GM19468 (cell line): ENCODE measurements around the gene ATP6V0A4.
"Not testable (repeated sequence)": the region's sequence is repeated elsewhere in the genome, so short reads cannot be mapped to it uniquely, and the experiment has no call there.

ENCODE experiments used
- ATAC-seq: cut with Tn5 transposase; IDR thresholded peaks from one replicate; pipeline ENCODE4 v1.9.1; 2021; ENCODE audit warnings: mild to moderate bottlenecking, moderate library complexity, moderate number of reproducible peaks; ENCODE audit not compliant: unreplicated experiment; ENCODE audit errors: extremely low read depth

ATP6V0A4 gene

GRCh38 chr7:138809346-138809745 is 11.3 kb upstream of the ATP6V0A4 start:
- no peak for ATAC-seq

- ATAC-seq: no peak
Measured at GRCh38 chr7:138804618-138805017, 6.6 kb upstream of the ATP6V0A4 start.

GRCh38 chr7:138802706-138803105 is 4.7 kb upstream of the ATP6V0A4 start:
- no peak for ATAC-seq

- no peak for ATAC-seq
Measured at GRCh38 chr7:138801256-138801655, 3.3 kb upstream of the ATP6V0A4 start.

GRCh38 chr7:138799336-138800000 is 1.5 kb upstream of the ATP6V0A4 start:
- ATAC-seq: no peak

GRCh38 chr7:138798836-138799235 is 840 bp upstream of the ATP6V0A4 start:
- ATAC-seq: no peak

- ATAC-seq: not testable (repeated sequence)
Measured at GRCh38 chr7:138797046-138797445, 950 bp downstream of the ATP6V0A4 start.

- ATAC-seq: no peak
Measured at GRCh38 chr7:138796038-138796615, 1.9 kb downstream of the ATP6V0A4 start.

GRCh38 chr7:138785587-138786437 is 12.2 kb downstream of the ATP6V0A4 start:
- no peak for ATAC-seq

GRCh38 chr7:138784692-138785091 is 13.3 kb downstream of the ATP6V0A4 start:
- no peak for ATAC-seq

- ATAC-seq: no peak
Measured at GRCh38 chr7:138781004-138781403, 17.0 kb downstream of the ATP6V0A4 start.

GRCh38 chr7:138776166-138776833 is 21.7 kb downstream of the ATP6V0A4 start:
- ATAC-seq: no peak

GRCh38 chr7:138773817-138774216 is 24.2 kb downstream of the ATP6V0A4 start:
- no peak for ATAC-seq

GRCh38 chr7:138773176-138773575 is 24.8 kb downstream of the ATP6V0A4 start:
- no peak for ATAC-seq

GRCh38 chr7:138770904-138771303 is 27.1 kb downstream of the ATP6V0A4 start:
- ATAC-seq: no peak

GRCh38 chr7:138768241-138768640 is 29.8 kb downstream of the ATP6V0A4 start:
- ATAC-seq: no peak

- ATAC-seq: no peak
Measured at GRCh38 chr7:138756591-138757242, 41.3 kb downstream of the ATP6V0A4 start.

- ATAC-seq: no peak
Measured at GRCh38 chr7:138755842-138756590, 42.0 kb downstream of the ATP6V0A4 start.

GRCh38 chr7:138755331-138755747 is 42.7 kb downstream of the ATP6V0A4 start:
- no peak for ATAC-seq
